Breast epithelium (tissue), 3 donors: ENCODE data around the gene SLTM.

Experiments
- CTCF ChIP-seq, 3 donors: fragments of 450-650 bp; IDR thresholded peaks; one replicate each; pipeline ENCODE4 v1.5.1; 2016 to 2017; ENCODE audit warnings: antibody characterized with exemption in 3 of 3, mild to moderate bottlenecking in 3 of 3, moderate library complexity in 3 of 3
- POLR2A ChIP-seq: fragments of 450-650 bp; IDR thresholded peaks from one replicate; pipeline ENCODE4 v1.6.1; 2016; ENCODE audit warnings: antibody characterized with exemption, mild to moderate bottlenecking, moderate library complexity
- POLR2AphosphoS5 ChIP-seq, 3 donors: sonication (generic); formaldehyde crosslinking; IDR thresholded peaks; one replicate each; pipeline ENCODE4 v1.6.1; 2017; ENCODE audit warnings: antibody characterized with exemption in 3 of 3

DNA sequence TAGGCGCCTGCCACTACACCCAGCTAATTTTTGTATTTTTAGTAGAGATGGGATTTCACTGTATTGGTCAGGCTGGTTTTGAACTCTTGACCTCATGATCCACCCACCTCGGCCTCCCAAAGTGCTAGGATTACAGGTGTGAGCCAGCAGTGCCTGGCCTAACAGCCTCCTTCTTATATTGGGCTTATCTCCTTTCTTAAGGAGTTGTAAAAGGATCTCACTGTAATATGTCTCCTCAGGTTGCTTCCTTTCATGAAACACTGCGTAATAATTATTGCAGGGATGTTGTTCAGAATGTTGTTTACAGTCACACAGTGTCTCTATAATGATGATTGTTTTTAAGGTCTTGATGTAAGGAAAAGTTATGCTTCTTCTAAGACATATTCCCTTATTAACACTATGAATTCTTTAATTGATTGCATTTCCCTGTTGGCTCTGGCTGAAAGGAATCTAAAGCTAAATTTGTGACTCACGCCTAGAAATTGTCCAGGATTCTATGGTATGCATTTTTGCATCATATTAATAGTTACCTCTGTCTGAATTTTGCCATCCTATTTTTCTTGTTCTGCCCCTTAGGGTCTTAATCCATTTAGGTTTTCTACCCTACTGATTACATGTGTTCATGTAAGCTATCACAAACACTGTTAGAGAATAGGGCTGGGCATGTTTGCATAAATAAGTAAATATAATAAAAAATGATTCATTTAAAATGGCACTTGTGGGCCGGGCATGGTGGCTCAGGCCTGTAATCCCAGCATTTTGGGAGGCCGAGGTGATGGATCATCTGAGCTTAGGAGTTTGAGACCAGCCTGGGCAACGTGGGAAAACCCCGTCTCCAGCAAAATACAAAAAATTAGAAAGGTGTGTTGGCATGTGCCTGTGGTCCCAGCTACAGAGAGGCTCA lies 29.4 kb upstream of the SLTM start:
- TF ChIP-seq CTCF (IDR thresholded peaks at IDR 0.05): no peak
- no peak for TF ChIP-seq POLR2AphosphoS5 (IDR thresholded peaks at IDR 0.05)
- TF ChIP-seq POLR2A: no peak
